Sigmoid colon (tissue), 4 donors: Measurements from ENCODE around the gene RAB3IL1.

Source experiments
- EP300 ChIP-seq, 4 donors: sonication (generic); formaldehyde crosslinking; IDR thresholded peaks; one replicate each; pipeline ENCODE4 v1.6.1; 2017; ENCODE audit warnings: antibody characterized with exemption in 4 of 4
- POLR2A ChIP-seq, 2 donors: fragments of 450-650 bp; IDR thresholded peaks; one replicate each; pipeline ENCODE4 v1.6.1; 2016; ENCODE audit warnings: antibody characterized with exemption in 2 of 2, mild to moderate bottlenecking in 2 of 2, moderate library complexity in 2 of 2
- POLR2AphosphoS5 ChIP-seq, 4 donors: sonication (generic); formaldehyde crosslinking; IDR thresholded peaks; one replicate each; pipeline ENCODE4 v1.6.1; 2017; ENCODE audit warnings: antibody characterized with exemption in 4 of 4
- TF ChIP-seq, protein P1 (sequence below), 4 experiments: fragments of 450-650 bp in 3 of 4; fragments of 200-600 bp in 1 of 4; IDR thresholded peaks; one replicate each; pipeline ENCODE4 v1.5.1; 2016 to 2019; ENCODE audit warnings: antibody characterized with exemption in 4 of 4, mild to moderate bottlenecking in 3 of 4, moderate library complexity in 2 of 4

DNA sequence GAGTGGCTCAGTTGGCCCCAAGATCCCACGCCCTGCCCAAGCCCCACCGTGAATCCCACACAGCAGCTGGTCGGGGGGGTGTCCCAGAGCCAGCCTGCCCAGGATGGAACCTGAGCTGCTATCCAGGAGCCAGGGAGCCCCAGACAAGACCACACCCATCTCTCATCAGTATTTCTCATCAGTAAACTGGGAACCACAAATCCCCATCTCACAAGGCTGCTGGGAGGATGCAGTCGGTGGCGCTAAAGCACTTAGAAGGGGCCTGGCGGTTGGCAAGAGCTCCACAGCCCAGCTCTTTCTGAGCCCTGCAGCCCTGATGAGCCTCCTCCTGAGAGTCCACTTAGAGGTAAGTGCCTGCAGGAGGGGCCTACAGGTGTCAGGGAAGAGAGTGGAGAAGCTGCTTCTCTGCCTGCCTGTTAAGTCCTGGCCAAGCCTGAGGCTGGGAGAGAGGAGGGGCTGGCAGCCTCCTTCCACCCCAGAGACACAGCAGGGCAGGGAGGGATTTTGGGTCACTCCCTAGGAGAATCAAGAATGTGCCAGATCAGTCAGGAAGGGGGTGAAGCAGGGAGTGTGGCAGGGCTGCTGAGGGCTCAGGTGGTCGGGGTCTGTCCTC lies 32.1 kb downstream of the RAB3IL1 start:
- TF ChIP-seq, protein P1, sequence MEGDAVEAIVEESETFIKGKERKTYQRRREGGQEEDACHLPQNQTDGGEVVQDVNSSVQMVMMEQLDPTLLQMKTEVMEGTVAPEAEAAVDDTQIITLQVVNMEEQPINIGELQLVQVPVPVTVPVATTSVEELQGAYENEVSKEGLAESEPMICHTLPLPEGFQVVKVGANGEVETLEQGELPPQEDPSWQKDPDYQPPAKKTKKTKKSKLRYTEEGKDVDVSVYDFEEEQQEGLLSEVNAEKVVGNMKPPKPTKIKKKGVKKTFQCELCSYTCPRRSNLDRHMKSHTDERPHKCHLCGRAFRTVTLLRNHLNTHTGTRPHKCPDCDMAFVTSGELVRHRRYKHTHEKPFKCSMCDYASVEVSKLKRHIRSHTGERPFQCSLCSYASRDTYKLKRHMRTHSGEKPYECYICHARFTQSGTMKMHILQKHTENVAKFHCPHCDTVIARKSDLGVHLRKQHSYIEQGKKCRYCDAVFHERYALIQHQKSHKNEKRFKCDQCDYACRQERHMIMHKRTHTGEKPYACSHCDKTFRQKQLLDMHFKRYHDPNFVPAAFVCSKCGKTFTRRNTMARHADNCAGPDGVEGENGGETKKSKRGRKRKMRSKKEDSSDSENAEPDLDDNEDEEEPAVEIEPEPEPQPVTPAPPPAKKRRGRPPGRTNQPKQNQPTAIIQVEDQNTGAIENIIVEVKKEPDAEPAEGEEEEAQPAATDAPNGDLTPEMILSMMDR (IDR thresholded peaks at IDR 0.05) = no peak
- TF ChIP-seq POLR2A (IDR thresholded peaks at IDR 0.05) (no peak), EP300 (IDR thresholded peaks at IDR 0.05) (no peak), POLR2AphosphoS5 (IDR thresholded peaks at IDR 0.05) (no peak)
